Neural crest cell (in vitro differentiated cells): Measurements from ENCODE around the gene SUPT20H. TPM values are rescaled to one million over a fixed set of nuclear protein-coding genes. Genes with fewer than 3 reads are reported as not detected.

Source experiments
- DNase-seq: peaks from one replicate; pipeline ENCODE4 v3.0.0; 2021; ENCODE audit warnings: low read depth, mixed read lengths, low spot score
- H3K27ac Mint-ChIP-seq: one replicate; pipeline ENCODE4 v1.8.0; 2021; ENCODE audit warnings: mild to moderate bottlenecking, mixed read lengths; ENCODE audit not compliant: unreplicated experiment
- H3K27me3 Mint-ChIP-seq: 2 replicates; pipeline ENCODE4 v1.8.0; 2021; ENCODE audit warnings: low read depth, mild to moderate bottlenecking, mixed read lengths
- H3K36me3 Mint-ChIP-seq: 2 replicates; pipeline ENCODE4 v1.8.0; 2021; ENCODE audit warnings: low read depth, mild to moderate bottlenecking, mixed read lengths
- H3K4me1 Mint-ChIP-seq: 2 replicates; pipeline ENCODE4 v1.8.0; 2021; ENCODE audit warnings: mixed read lengths
- H3K4me3 Mint-ChIP-seq: one replicate; pipeline ENCODE4 v1.8.0; 2021; ENCODE audit warnings: mild to moderate bottlenecking, mixed read lengths
- H3K9me3 Mint-ChIP-seq: 2 replicates; pipeline ENCODE4 v1.8.0; 2021; ENCODE audit warnings: mixed read lengths
- CTCF ChIP-seq: fragments of 200-600 bp; sonication (generic); conservative IDR thresholded peaks from 2 replicates; pipeline ENCODE4 v1.5.0; 2021; ENCODE audit warnings: antibody characterized with exemption, mild to moderate bottlenecking
- total RNA-seq: library from RNA; stranded (reverse); gene quantifications from 2 replicates; pipeline ENCODE4 v1.2.1, GENCODE V29; 2021

The SUPT20H gene
- total RNA-seq, 1 donor from 2014 or later, result 86.5 TPM

- Mint-ChIP-seq H3K36me3 (no peaks in the 10 kb centered on the region), H3K9me3 (peaks cover 3% of the 10 kb centered on the region), H3K27me3 (no peaks in the 10 kb centered on the region), H3K27ac (peak within 1 kb of the TSS; percentile 9), H3K4me3 (no peak within 1 kb of the TSS), H3K4me1 (peaks cover 62% of the 10 kb centered on the region)
- no peak for TF ChIP-seq CTCF
- no peak for DNase-seq
Measured at GRCh38 chr13:37105251-37105714, 45.8 kb upstream of the SUPT20H start, which contains the start of gene CSNK1A1L. CSNK1A1L (minus strand) TSS chr13:37105664; CDS start chr13:37105256, 408 bp downstream.

GRCh38 chr13:37102896-37103295 lies 43.4 kb upstream of the SUPT20H start:
- no peak overlapping the region for H3K27ac Mint-ChIP-seq
- peaks cover 3% of the 10 kb centered on the region for H3K9me3 Mint-ChIP-seq
- peaks cover 57% of the 10 kb centered on the region for H3K4me1 Mint-ChIP-seq
- H3K36me3 Mint-ChIP-seq, result no peaks in the 10 kb centered on the region
- DNase-seq, result no peak
- peak overlapping the region; percentile 44 for H3K4me3 Mint-ChIP-seq
- no peaks in the 10 kb centered on the region for H3K27me3 Mint-ChIP-seq
- no peak for TF ChIP-seq CTCF

DNA sequence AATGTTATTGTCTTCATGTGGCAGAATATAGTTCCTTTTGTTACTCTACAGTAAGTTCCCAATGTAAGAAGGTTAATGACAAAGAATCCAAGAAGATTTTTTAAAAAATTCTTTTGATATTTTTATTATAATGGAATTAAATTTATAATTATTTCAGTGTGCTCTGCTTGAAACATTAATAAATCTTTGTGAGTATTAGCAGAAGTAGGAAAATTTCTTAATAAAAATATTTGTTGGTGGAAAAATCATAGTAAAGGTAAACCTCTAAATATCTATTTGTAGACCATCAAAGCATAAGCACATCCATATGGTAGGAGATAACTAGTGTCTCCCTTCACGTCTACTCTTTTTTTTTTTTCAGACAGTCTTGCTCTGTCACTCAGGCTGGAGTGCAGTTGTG lies 41.7 kb upstream of the SUPT20H start:
- Mint-ChIP-seq H3K27ac (no peak overlapping the region), H3K9me3 (peaks cover 3% of the 10 kb centered on the region), H3K4me1 (peaks cover 43% of the 10 kb centered on the region), H3K27me3 (no peaks in the 10 kb centered on the region), H3K36me3 (no peaks in the 10 kb centered on the region), H3K4me3 (no peak overlapping the region)
- DNase-seq, result no peak
- TF ChIP-seq CTCF, result no peak

GRCh38 chr13:37100731-37101130 lies 41.2 kb upstream of the SUPT20H start:
- Mint-ChIP-seq H3K4me3 (no peak overlapping the region), H3K9me3 (peaks cover 3% of the 10 kb centered on the region), H3K27ac (no peak overlapping the region), H3K27me3 (no peaks in the 10 kb centered on the region), H3K36me3 (no peaks in the 10 kb centered on the region), H3K4me1 (peaks cover 38% of the 10 kb centered on the region)
- no peak for TF ChIP-seq CTCF
- no peak for DNase-seq

DNA sequence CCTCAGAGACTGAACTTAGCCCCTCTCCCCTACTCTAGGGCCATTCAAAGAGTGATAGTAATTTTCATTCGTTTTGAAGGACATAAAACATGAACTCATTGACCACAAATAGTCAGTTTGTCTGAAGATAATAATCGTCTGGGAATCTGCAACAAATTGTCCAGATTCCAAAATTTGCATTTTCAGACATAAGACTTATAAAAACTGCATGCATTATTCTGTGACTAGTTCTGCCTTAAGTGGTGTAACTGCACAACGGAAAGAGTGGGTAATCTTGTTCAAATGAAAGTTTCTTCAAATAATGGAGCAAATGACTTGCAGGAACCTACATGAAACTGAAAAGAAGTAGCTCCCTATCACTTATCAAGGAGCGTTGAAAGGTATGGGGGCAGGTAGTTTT lies 37.6 kb upstream of the SUPT20H start:
- Mint-ChIP-seq H3K27ac (no peak overlapping the region), H3K36me3 (no peaks in the 10 kb centered on the region), H3K4me1 (peaks cover 16% of the 10 kb centered on the region)

More for the DNA sequence above, 37.6 kb upstream of the SUPT20H start:
- no peak for TF ChIP-seq CTCF
- DNase-seq, result no peak
- Mint-ChIP-seq H3K9me3 (no peaks in the 10 kb centered on the region), H3K4me3 (no peak overlapping the region), H3K27me3 (no peaks in the 10 kb centered on the region)
